Measurements from ENCODE around the gene FCN1.

The FCN1 gene

DNA sequence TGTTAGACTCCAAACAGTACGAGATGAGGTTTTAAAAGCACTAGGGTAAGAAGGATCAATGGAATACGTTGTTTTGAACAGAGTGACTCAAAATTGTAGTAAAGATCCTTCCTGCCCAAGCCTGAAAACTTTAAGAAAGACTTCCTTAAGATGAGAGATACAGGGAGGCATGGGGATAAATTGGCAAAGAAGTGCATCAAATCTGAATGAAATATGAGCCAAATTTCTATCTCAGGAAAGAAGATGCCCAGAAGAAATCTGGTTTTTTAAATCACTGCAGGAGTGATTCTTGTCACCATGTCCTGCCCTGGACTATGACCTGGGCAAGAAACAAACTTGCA lies 22.2 kb downstream of the FCN1 start:
- no peak for DNase-seq
- peaks cover 5% of the 10 kb centered on the region for H3K36me3 Mint-ChIP-seq (ENCODE audit: low read depth)
- TF ChIP-seq, protein P1, sequence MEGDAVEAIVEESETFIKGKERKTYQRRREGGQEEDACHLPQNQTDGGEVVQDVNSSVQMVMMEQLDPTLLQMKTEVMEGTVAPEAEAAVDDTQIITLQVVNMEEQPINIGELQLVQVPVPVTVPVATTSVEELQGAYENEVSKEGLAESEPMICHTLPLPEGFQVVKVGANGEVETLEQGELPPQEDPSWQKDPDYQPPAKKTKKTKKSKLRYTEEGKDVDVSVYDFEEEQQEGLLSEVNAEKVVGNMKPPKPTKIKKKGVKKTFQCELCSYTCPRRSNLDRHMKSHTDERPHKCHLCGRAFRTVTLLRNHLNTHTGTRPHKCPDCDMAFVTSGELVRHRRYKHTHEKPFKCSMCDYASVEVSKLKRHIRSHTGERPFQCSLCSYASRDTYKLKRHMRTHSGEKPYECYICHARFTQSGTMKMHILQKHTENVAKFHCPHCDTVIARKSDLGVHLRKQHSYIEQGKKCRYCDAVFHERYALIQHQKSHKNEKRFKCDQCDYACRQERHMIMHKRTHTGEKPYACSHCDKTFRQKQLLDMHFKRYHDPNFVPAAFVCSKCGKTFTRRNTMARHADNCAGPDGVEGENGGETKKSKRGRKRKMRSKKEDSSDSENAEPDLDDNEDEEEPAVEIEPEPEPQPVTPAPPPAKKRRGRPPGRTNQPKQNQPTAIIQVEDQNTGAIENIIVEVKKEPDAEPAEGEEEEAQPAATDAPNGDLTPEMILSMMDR (IDR thresholded peaks at IDR 0.05), result no peak
- no peak overlapping the region for H3K27ac Mint-ChIP-seq
- no peak overlapping the region for H3K4me3 Mint-ChIP-seq
- peaks cover 49% of the 10 kb centered on the region for H3K9me3 Mint-ChIP-seq
- peaks cover under 1% of the 10 kb centered on the region for H3K27me3 Mint-ChIP-seq (ENCODE audit: low read depth, poor library complexity)
- peaks cover 20% of the 10 kb centered on the region for H3K4me1 Mint-ChIP-seq

DNA sequence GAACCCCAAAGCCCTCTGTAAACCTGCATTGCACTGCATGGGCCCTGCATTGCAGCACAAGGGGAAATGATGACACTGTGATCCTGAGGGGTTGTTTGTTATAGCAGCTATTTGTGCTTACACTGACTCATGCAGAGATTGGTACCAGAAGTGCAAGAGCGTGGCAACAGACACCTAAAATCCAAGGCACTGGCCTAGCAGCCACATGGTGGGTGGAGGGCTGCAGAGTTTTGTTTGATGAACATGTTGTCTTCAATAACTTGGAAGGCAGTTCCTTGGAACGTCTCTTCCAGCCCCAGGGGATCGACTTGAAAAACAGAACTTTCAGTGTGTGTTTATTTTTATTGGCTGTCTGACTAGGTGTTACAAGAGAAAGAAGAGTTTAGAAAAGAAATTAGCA lies 22.6 kb downstream of the FCN1 start:
- TF ChIP-seq, protein P1 (IDR thresholded peaks at IDR 0.05), result no peak
- H3K9me3 Mint-ChIP-seq, result peaks cover 49% of the 10 kb centered on the region
- DNase-seq, result no peak
- no peaks in the 10 kb centered on the region for H3K27me3 Mint-ChIP-seq (ENCODE audit: low read depth, poor library complexity)
- H3K4me3 Mint-ChIP-seq, result no peak overlapping the region
- H3K4me1 Mint-ChIP-seq, result peaks cover 20% of the 10 kb centered on the region
- no peak overlapping the region for H3K27ac Mint-ChIP-seq
- H3K36me3 Mint-ChIP-seq (ENCODE audit: low read depth), result peaks cover 5% of the 10 kb centered on the region

DNA sequence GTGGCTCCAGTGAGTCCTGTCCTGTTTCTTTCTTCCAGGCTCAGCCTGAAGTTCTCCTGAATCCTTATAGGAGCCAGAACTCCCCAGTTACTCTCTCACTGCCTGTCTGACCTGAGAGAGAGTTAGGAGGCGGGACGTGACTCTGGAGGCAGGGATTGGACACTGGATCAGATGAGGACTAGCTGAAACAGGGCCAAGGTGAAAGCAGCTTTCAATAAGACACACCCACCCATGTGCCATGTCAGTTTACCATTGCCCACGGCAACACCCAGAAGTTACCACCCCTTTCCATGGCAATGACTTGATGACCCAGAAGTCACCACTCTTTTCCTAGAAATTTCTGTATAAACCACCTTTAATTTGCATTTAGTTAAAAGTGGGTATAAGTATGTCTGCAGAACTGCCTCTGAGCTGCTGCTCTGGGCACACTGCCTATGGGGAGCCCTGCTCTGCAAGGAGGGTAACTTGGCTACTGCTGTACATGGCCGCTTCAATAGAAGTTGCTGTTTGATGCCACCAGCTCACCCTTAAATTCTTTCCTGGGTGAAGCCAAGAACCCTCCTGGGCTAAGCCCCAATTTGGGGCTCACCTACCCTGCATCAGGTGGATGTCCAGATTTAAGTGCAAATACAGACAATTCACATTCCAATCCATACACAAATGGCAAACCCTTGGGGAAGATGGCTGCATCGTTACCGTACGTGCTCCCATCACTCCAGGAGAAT lies 23.4 kb downstream of the FCN1 start:
- H3K4me3 Mint-ChIP-seq, result no peak overlapping the region
- no peak for DNase-seq
- peaks cover 41% of the 10 kb centered on the region for H3K9me3 Mint-ChIP-seq
- TF ChIP-seq, protein P1 (IDR thresholded peaks at IDR 0.05), result no peak
- H3K36me3 Mint-ChIP-seq (ENCODE audit: low read depth), result peaks cover 3% of the 10 kb centered on the region
- H3K27ac Mint-ChIP-seq, result no peak overlapping the region
- H3K4me1 Mint-ChIP-seq, result peaks cover 20% of the 10 kb centered on the region
- no peaks in the 10 kb centered on the region for H3K27me3 Mint-ChIP-seq (ENCODE audit: low read depth, poor library complexity)

DNA sequence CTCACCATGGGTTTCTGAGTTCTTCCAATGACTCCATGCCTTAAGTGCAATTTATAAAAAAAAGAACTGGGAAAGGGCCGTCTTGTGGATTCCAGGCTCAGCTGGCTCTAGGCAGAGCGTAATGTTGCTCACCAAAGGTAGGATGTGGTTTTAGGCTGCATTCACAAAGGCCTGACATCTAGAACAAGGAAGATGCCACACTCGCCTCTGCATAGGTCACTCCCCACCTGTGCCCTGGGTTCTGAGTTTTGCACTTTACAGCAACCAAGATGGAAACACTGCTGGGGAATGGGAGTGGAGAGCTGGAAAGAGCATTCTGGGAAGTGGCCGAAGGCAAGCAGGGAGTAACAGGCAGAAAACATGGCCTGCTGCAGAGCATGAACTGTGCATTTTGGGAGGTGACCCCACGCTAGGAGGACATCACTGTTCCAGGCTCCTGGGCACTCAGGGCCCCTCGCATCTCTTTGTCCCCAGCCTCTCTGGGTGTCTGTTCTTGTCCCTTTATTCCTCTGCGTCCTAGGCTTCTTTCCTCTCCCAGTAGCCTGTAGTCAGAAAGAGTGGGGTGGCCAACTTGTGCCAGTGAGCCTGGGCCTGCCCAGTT lies 24.8 kb downstream of the FCN1 start:
- Mint-ChIP-seq H3K36me3 (ENCODE audit: low read depth) (no peaks in the 10 kb centered on the region), H3K27ac (no peak overlapping the region), H3K27me3 (ENCODE audit: low read depth, poor library complexity) (no peaks in the 10 kb centered on the region), H3K9me3 (peaks cover 30% of the 10 kb centered on the region), H3K4me1 (peaks cover 21% of the 10 kb centered on the region), H3K4me3 (no peak overlapping the region)
- DNase-seq, result no peak
- TF ChIP-seq, protein P1 (IDR thresholded peaks at IDR 0.05), result no peak

DNA sequence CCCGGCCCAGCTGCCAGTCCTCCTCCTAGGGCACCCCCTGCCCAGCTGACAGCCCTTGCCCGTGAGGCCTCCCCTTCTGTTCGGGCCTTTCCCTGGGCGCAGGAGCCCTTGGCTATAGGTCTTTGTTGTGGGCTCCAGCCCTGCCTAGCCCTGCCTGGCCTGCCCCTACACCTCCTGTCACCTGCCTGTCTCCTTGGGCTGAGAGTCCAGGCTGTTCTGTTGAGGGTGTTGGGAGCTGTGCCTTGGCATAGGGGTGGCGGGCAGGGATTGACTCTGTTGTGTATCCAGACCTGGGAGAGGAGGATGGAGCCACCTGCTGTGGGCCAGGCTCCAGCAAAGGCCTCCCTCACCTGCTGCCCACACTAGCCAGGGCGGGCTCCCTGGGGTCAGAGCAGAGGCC lies 25.5 kb downstream of the FCN1 start:
- DNase-seq, result no peak
- H3K27me3 Mint-ChIP-seq (ENCODE audit: low read depth, poor library complexity), result no peaks in the 10 kb centered on the region
- no peak overlapping the region for H3K27ac Mint-ChIP-seq
- peaks cover 25% of the 10 kb centered on the region for H3K4me1 Mint-ChIP-seq
- peaks cover 26% of the 10 kb centered on the region for H3K9me3 Mint-ChIP-seq
- H3K4me3 Mint-ChIP-seq, result no peak overlapping the region
- no peaks in the 10 kb centered on the region for H3K36me3 Mint-ChIP-seq (ENCODE audit: low read depth)
- TF ChIP-seq, protein P1 (IDR thresholded peaks at IDR 0.05), result no peak

DNA sequence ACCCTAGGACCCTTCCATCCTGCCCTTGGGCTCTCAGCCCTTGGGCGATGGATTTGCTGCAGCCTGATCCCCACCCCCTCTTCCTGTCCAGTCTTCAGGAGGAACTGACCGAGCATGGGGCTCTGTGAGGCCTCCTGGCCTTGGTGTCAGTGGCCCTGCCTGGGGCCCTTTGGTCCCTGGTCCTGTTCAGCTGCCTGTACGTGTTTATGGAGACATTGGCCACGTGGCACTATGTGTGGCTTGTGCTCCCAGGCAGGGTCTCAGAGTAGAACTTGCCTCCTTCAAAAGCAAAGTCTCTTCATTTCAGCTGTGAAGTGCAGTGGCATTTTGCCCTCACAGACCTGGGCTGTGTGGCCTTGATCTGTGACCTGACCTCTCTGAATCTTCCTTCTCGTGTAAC lies 26.0 kb downstream of the FCN1 start:
- TF ChIP-seq, protein P1 (IDR thresholded peaks at IDR 0.05), result no peak
- Mint-ChIP-seq H3K27me3 (ENCODE audit: low read depth, poor library complexity) (no peaks in the 10 kb centered on the region), H3K36me3 (ENCODE audit: low read depth) (no peaks in the 10 kb centered on the region), H3K27ac (no peak overlapping the region), H3K4me3 (no peak overlapping the region), H3K9me3 (peaks cover 26% of the 10 kb centered on the region), H3K4me1 (peaks cover 25% of the 10 kb centered on the region)
- no peak for DNase-seq

Measured in nephron progenitor cell (in vitro differentiated cells).